SJCRH30 (cell line): ENCODE measurements around the gene CASP4. TPM values are rescaled to one million over a fixed set of nuclear protein-coding genes. Genes with fewer than 3 reads are reported as not detected.
"Not testable (repeated sequence)": the region's sequence is repeated elsewhere in the genome, so short reads cannot be mapped to it uniquely, and the experiment has no call there.

ENCODE experiments used
- DNase-seq, 2 experiments: peaks; one replicate each; pipeline ENCODE4 v3.0.0-alpha.2; 2015 to 2020
- H3K27ac ChIP-seq: fragments of 250-450 bp; sonication (Bioruptor Pico); 2 replicates; pipeline ENCODE4 v1.5.1; 2020; ENCODE audit warnings: mild to moderate bottlenecking, moderate library complexity
- H3K27me3 ChIP-seq: fragments of 250-450 bp; sonication (Bioruptor Pico); 2 replicates; pipeline ENCODE4 v1.5.1; 2020; ENCODE audit warnings: mild to moderate bottlenecking, moderate library complexity
- H3K36me3 ChIP-seq: fragments of 250-450 bp; sonication (Bioruptor Pico); 2 replicates; pipeline ENCODE4 v1.5.1; 2020; ENCODE audit warnings: mild to moderate bottlenecking, moderate library complexity
- H3K4me1 ChIP-seq: fragments of 250-450 bp; sonication (Bioruptor Pico); 2 replicates; pipeline ENCODE4 v1.5.1; 2020; ENCODE audit warnings: mild to moderate bottlenecking, moderate library complexity
- H3K4me3 ChIP-seq: fragments of 250-450 bp; sonication (Bioruptor Pico); 2 replicates; pipeline ENCODE4 v1.5.1; 2020; ENCODE audit warnings: mild to moderate bottlenecking, moderate library complexity
- H3K9me3 ChIP-seq: fragments of 250-450 bp; sonication (Bioruptor Pico); replicated peaks from 2 replicates; pipeline ENCODE4 v1.5.1; 2020; ENCODE audit warnings: mild to moderate bottlenecking, moderate library complexity
- total RNA-seq: library from RNA; depleted of rRNA; stranded (reverse); fragments of >200 nt; shearing (Covaris generic); gene quantifications from 2 replicates; pipeline ENCODE4 v1.2.3, GENCODE V29; 2014; rRNA removed

CASP4 gene
- 0.48 and 1.0 TPM in 2 replicates for total RNA-seq

DNA sequence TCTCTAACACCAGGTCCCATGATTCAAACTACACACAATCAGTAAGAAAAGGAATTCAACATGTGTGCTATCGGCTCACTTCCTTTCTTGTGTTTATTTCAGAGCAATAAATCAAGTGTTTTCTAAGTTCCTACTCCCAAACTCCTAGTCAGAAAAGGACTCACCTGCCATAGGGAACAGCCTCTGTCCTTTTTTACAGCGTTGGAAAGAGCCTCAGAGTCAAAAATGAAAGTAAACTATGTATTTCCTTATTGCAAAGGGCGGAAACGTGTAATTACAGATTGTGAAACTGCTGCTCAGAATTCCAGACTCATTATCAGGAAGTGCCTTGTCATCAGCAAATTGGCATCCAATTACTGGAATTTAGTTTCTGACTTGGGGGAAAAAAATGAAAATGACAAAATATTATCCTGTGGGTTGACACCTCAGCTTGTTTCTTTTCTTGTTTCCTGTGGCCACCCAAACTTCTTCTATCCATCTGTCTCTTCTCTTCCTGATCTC, at the start of gene CASP4:
CASP4 (minus strand) TSS at position 220 of the 501 bp plus-strand sequence; CDS start at position 171, 49 bp downstream.
- H3K36me3 ChIP-seq, result no peaks in the 10 kb centered on the region
- H3K4me1 ChIP-seq, result no peaks in the 10 kb centered on the region
- no peaks in the 10 kb centered on the region for H3K9me3 ChIP-seq
- DNase-seq, result no peak
- no peak within 1 kb of the TSS for H3K27ac ChIP-seq
- peak within 1 kb of the TSS; percentile 50 for H3K4me3 ChIP-seq
- H3K27me3 ChIP-seq, result no peaks in the 10 kb centered on the region

DNA sequence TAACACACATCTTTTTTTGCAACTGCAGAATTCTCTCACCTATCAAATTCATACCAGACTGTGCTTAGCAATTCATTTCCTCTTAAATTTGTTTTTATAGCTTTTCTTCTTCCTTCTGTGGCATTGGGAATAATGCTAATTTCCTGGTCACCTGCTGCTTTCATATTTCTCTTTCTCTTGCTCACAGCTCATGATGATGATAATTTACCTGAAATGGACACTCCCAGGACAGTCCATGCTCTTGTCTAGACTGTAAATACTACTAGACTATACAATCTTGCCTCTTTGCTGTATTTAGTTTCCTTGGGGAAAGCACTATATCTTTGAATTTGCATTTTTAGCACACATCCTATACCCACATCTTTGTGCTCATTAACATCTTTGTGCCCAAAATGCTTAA, 39.1 kb upstream of the CASP4 start:
- Histone ChIP-seq H3K36me3 (no peaks in the 10 kb centered on the region), H3K4me1 (no peaks in the 10 kb centered on the region), H3K4me3 (no peak overlapping the region), H3K27ac (no peak overlapping the region), H3K9me3 (no peaks in the 10 kb centered on the region), H3K27me3 (no peaks in the 10 kb centered on the region)
- DNase-seq, result no peak

DNA sequence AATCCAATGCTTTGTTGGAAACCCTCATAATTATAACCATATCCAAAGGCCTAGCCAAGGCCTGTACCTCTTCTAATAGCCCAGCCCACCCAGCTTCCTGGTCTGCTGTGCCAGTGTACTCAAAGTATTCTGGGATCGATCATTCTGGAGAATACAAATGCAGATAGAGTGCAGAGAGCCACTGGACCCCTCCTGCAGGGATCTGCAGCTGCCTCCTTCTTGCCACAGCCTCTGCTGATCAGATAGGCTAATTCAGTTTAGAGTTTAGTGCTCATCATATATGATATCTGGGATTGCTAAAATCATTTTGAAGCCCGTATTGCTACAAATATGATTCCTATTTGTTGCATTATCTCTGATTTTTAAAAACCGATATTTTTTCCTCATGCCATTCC, 37.1 kb upstream of the CASP4 start:
- Histone ChIP-seq H3K4me1 (no peaks in the 10 kb centered on the region), H3K27me3 (no peaks in the 10 kb centered on the region), H3K27ac (no peak overlapping the region), H3K36me3 (no peaks in the 10 kb centered on the region), H3K4me3 (no peak overlapping the region), H3K9me3 (no peaks in the 10 kb centered on the region)
- no peak for DNase-seq

DNA sequence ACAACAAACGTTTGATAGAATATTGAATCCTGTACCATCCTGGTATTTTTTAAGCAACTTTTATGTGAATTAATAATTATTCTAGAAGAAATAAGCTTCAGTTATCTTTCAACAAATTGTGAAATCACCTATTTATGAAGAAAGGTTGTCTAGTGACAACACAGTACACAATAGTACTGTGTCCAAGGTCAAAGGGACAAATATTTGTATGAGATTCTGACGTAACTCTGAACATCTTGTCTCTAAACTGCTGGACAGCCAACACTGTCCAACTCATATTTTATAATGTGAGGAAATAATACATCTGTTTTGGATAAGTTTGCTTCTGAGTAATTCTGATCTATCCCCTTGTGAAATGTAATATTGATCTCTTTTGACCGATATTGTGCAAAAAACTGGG, 35.6 kb upstream of the CASP4 start:
- no peaks in the 10 kb centered on the region for H3K4me1 ChIP-seq
- H3K27me3 ChIP-seq, result no peaks in the 10 kb centered on the region
- no peaks in the 10 kb centered on the region for H3K9me3 ChIP-seq
- H3K4me3 ChIP-seq, result no peak overlapping the region
- no peak for DNase-seq
- no peaks in the 10 kb centered on the region for H3K36me3 ChIP-seq
- no peak overlapping the region for H3K27ac ChIP-seq

DNA sequence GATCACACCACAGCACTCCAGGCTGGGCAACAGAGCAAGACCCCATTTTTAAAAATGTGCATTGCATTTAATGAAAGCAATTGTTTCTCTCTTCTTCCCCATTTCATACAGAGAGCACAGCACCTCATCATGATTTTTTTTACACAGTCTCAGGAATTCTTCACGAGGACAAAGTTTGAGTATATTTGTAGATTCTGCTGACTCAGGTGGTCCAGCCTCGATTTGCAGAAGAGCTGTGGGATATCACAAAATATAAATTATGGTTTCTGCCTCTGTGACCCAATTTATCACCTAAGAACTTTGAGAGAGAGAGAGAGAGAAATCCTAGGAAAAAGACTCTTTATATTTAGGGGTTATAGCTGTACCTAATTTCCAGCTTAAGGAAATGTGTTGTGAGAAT, 34.8 kb upstream of the CASP4 start:
- Histone ChIP-seq H3K27ac (no peak overlapping the region), H3K36me3 (no peaks in the 10 kb centered on the region), H3K9me3 (no peaks in the 10 kb centered on the region), H3K4me3 (no peak overlapping the region), H3K4me1 (no peaks in the 10 kb centered on the region), H3K27me3 (no peaks in the 10 kb centered on the region)
- DNase-seq, result no peak

DNA sequence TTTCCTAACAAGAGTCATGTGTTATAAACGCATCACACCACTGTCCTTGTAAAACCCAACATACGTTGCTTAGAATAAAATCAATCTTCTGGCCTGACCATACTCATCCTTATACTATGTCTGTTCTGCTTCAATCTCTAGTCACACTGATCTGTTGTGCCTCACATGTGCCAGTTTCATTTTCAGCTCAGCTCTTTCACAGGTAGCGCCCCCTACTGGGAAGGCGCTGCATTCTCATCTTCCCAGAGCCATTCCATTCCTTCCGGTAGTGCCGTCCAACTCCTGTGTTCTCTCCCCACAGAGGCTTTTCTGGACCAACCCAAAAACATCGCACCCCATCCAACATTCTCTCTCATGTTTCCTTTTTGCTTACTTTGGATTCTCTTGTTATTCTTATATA, 32.4 kb upstream of the CASP4 start:
- no peak overlapping the region for H3K4me3 ChIP-seq
- no peaks in the 10 kb centered on the region for H3K4me1 ChIP-seq
- no peaks in the 10 kb centered on the region for H3K27me3 ChIP-seq
- no peaks in the 10 kb centered on the region for H3K36me3 ChIP-seq
- no peaks in the 10 kb centered on the region for H3K9me3 ChIP-seq
- no peak overlapping the region for H3K27ac ChIP-seq
- peak in 1 of 2 experiments; percentile 24 for DNase-seq

DNA sequence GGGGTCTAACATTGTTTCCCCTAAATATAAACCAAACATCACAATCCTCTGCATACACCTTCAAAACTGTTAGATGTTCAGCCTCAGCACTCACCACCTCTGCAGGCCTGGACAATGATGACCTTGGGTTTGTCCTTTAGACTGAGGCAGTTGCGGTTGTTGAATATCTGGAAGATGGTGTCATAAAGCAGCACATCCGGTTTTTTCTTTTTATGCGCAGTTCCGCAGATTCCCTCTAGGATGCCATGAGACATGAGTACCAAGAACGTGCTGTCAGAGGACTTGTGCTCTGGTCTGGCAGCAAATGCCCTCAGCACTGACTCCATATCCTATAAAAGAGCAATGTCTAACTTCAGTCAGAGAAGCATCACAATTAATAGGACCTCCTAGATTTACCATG, 31.8 kb upstream of the CASP4 start:
- peak in 1 of 2 experiments; percentile 20 for DNase-seq
- no peak overlapping the region for H3K27ac ChIP-seq
- no peaks in the 10 kb centered on the region for H3K36me3 ChIP-seq
- H3K4me3 ChIP-seq, result no peak overlapping the region
- no peaks in the 10 kb centered on the region for H3K4me1 ChIP-seq
- H3K9me3 ChIP-seq, result no peaks in the 10 kb centered on the region
- H3K27me3 ChIP-seq, result no peaks in the 10 kb centered on the region

DNA sequence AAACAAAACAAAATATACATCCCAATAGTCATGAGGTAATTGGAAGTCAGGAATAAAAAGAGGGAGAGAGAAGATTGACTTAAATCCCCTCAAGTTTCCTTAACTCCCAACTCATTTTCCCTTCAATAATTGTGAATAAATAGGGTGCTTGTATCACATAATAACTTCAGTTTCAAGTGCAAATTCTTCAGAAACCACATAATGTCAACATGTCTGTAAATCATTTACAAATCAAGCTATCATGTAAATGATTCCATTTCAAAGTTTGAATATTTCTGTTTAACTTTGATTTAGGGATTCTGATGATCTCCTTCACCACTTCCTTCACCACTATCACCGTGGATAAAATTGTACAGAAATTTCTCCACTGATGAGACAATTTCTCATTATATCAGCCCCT, 31.3 kb upstream of the CASP4 start:
- Histone ChIP-seq H3K27me3 (no peaks in the 10 kb centered on the region), H3K36me3 (no peaks in the 10 kb centered on the region), H3K9me3 (no peaks in the 10 kb centered on the region), H3K27ac (no peak overlapping the region), H3K4me3 (no peak overlapping the region), H3K4me1 (no peaks in the 10 kb centered on the region)
- no peak for DNase-seq

DNA sequence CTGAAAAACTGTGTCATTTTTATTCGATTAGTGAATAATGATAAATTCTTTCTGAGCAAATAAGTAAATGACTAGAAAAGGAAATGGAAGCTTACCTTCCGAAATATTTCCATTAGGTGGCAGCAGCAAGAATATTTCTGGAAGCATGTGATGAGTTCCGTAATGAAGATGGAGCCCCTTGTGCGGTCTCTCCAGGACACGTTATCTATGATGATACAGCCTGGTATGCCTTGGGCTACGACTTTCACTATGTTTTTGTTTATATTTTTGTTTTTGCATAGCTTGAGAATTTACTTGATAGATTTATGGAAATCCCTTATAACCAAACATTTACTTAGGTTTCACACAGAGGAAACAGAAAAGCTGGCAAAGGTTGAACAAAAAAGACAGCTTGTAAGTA, 28.9 kb upstream of the CASP4 start:
- Histone ChIP-seq H3K36me3 (no peaks in the 10 kb centered on the region), H3K27me3 (no peaks in the 10 kb centered on the region), H3K27ac (no peak overlapping the region), H3K4me1 (no peaks in the 10 kb centered on the region), H3K9me3 (no peaks in the 10 kb centered on the region), H3K4me3 (no peak overlapping the region)
- DNase-seq, result no peak

DNA sequence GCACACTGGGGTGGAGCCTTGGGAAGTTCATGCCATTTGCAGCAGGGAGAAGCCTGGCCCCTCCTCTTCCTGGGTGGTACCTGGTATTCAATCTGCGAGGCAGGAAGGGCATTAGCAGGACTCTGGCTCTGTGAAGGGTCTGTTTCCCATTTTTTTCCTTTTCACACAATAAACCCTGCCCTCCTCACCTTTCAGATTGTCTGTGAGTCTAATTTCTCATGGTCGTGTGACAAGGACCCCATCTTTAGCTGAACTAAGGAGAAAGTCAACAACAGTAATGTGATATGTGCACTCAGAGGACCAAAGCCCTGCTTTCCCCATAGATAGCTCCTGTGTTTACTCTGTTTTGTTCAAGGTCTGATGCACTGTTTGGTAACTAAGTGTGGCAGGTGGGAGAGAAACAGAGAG, 26.6 kb upstream of the CASP4 start:
- H3K4me1 ChIP-seq, result no peaks in the 10 kb centered on the region
- peak in 1 of 2 experiments; percentile 1 for DNase-seq
- H3K27ac ChIP-seq, result no peak overlapping the region
- no peaks in the 10 kb centered on the region for H3K36me3 ChIP-seq
- no peak overlapping the region for H3K4me3 ChIP-seq
- H3K27me3 ChIP-seq, result no peaks in the 10 kb centered on the region
- no peaks in the 10 kb centered on the region for H3K9me3 ChIP-seq

DNA sequence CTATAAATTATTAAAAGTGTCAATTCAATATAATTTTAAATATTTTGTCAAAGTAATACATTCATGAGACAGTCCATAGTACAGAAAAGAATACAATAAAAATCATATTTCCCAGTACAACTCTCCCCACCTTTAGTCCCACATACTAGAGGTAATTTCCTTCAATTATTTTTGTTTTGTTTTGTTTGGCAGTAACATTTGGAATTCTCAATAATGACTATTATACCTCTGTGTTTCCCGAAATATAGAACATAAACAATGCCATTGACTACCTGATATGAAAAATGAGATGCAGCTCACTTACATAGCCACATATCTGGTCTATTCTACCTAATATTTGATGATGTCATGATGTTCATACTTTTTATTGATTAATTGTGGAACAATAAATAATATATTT, 24.4 kb upstream of the CASP4 start:
- H3K27ac ChIP-seq, result no peak overlapping the region
- no peaks in the 10 kb centered on the region for H3K36me3 ChIP-seq
- H3K9me3 ChIP-seq, result no peaks in the 10 kb centered on the region
- H3K4me1 ChIP-seq, result no peaks in the 10 kb centered on the region
- DNase-seq, result no peak
- no peaks in the 10 kb centered on the region for H3K27me3 ChIP-seq
- no peak overlapping the region for H3K4me3 ChIP-seq

DNA sequence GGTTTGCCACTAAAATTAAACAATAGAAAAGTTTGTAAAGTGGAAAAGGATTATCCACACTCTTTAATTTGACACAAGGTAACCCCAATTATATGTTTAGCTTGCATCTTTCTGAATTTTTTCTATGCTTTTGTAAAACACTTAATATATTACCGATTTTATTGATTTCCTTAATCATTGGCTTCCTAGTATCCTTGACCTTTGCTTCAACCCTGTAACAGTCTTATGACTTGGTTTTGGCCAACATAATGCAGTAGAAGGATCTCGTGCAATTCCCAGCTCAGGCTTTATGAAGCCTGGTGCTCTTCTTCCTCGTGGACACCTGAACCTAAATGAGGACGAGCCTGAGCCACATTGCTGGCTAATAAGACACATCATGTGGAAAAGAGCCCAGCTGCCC, 23.6 kb upstream of the CASP4 start:
- Histone ChIP-seq H3K4me1 (no peaks in the 10 kb centered on the region), H3K36me3 (no peaks in the 10 kb centered on the region), H3K27me3 (no peaks in the 10 kb centered on the region), H3K27ac (no peak overlapping the region), H3K4me3 (no peak overlapping the region), H3K9me3 (no peaks in the 10 kb centered on the region)
- no peak for DNase-seq

DNA sequence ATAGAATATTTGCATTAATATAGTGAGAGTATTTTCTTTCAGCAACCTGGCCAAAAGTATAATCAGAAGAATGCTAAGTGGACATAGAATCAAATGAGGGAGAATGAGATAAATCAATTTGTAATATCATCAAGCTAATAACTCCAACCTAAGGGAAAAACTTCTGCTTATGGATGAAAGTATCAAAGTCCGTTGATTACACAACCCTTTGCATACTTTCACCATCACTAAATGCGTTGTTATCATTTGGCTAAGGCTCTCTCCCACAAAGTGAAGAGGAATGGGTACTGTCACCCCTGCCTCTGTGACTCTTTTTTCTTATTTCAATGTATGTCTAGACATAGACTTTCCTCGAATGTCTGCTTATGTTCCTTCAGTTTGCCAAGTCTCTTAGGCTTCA, 16.4 kb upstream of the CASP4 start:
- no peak for DNase-seq
- Histone ChIP-seq H3K4me3 (no peak overlapping the region), H3K36me3 (no peaks in the 10 kb centered on the region), H3K9me3 (no peaks in the 10 kb centered on the region), H3K27ac (no peak overlapping the region), H3K4me1 (no peaks in the 10 kb centered on the region), H3K27me3 (no peaks in the 10 kb centered on the region)

DNA sequence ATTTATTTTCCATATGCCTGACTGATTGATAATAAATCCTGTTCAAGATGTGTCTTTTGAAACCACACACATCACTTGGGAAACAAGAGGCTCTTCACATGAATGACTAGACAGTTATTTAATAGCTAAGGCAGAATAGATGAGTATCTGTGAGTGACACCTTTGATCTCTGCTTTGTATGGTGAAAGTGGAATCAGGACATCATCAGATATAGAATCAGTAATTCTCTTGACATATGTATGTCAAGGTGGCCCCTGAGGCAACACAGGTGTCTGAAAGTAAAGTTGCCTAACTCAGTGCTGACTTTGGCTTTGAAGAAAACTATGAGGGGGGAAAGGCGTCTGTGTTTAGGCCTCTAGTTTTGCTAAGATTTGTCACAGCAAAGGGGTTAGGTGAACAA, 11.5 kb upstream of the CASP4 start:
- Histone ChIP-seq H3K9me3 (no peaks in the 10 kb centered on the region), H3K4me1 (no peaks in the 10 kb centered on the region), H3K27ac (no peak overlapping the region), H3K27me3 (no peaks in the 10 kb centered on the region), H3K4me3 (no peak overlapping the region), H3K36me3 (no peaks in the 10 kb centered on the region)
- DNase-seq, result no peak

DNA sequence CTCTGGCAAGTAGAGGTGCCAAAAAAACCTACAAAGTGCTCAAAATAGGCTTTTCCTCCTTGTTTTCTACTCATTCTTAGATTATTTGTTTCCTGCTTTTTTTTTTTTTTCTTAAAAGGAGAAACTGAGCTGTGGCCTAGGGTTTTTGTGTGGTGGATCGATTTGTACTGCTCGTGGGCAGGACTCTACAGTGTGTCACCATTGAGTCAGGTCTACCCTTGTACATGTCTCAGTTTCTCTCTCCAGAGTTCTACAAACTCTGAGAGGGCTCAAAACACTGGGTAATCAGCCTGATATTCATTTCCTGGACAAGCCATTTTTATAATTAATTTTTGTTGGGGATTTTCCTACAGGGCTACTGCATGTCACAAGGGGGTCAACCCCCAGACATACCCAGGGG, 5.2 kb upstream of the CASP4 start:
- no peaks in the 10 kb centered on the region for H3K9me3 ChIP-seq
- no peaks in the 10 kb centered on the region for H3K36me3 ChIP-seq
- H3K4me1 ChIP-seq, result no peaks in the 10 kb centered on the region
- H3K27ac ChIP-seq, result no peak overlapping the region
- DNase-seq, result no peak
- no peaks in the 10 kb centered on the region for H3K27me3 ChIP-seq
- no peak overlapping the region for H3K4me3 ChIP-seq

DNA sequence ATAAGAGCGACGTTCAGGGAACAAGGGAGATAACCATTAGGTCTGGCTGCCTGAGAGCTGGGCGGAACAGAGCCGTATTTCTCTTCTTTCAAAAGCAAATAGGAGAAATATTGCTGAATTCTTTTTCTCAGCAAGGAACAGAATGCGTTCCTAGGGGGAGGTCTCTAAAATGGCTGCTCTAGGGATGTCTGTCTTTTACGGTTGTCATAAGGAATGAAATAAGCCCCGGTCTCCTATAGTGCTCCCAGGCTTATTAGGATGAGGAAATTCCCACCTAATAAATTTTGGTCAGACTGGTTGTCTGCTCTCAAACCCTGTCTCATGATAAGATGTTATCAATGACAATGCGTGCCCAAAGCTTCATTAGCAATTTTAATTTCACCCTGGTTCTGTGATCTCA, 4.5 kb upstream of the CASP4 start:
- not testable (repeated sequence) for H3K4me3 ChIP-seq, H3K36me3 ChIP-seq, DNase-seq, H3K9me3 ChIP-seq, H3K4me1 ChIP-seq, H3K27ac ChIP-seq, H3K27me3 ChIP-seq

DNA sequence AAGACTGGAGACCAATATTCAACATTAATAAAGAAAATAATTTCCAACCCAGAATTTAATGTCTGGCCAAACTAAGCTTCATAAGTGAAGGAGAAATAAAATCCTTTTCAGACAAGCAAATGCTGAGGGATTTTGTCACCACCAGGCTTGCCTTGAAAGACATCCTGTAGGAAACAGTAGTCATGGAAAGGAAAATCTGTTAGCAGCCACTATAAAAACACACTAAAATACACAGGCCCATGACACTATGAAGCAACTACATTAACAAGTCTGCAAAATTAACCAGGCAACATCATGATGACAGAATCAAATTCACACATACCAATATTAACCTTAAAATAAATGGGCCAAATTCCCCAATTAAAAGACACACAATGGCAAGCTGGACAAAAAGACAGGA, 2.4 kb upstream of the CASP4 start:
- DNase-seq, result no peak
- Histone ChIP-seq H3K27ac (no peak overlapping the region), H3K9me3 (no peaks in the 10 kb centered on the region), H3K4me3 (no peak overlapping the region), H3K27me3 (no peaks in the 10 kb centered on the region), H3K36me3 (no peaks in the 10 kb centered on the region), H3K4me1 (no peaks in the 10 kb centered on the region)
